ENCODE measurements around the gene MED26. TPM values are rescaled to one million over a fixed set of nuclear protein-coding genes. Genes with fewer than 3 reads are reported as not detected.

Gene MED26
- total RNA-seq, 1 donor from 2014 or later, result 15.0 TPM

DNA sequence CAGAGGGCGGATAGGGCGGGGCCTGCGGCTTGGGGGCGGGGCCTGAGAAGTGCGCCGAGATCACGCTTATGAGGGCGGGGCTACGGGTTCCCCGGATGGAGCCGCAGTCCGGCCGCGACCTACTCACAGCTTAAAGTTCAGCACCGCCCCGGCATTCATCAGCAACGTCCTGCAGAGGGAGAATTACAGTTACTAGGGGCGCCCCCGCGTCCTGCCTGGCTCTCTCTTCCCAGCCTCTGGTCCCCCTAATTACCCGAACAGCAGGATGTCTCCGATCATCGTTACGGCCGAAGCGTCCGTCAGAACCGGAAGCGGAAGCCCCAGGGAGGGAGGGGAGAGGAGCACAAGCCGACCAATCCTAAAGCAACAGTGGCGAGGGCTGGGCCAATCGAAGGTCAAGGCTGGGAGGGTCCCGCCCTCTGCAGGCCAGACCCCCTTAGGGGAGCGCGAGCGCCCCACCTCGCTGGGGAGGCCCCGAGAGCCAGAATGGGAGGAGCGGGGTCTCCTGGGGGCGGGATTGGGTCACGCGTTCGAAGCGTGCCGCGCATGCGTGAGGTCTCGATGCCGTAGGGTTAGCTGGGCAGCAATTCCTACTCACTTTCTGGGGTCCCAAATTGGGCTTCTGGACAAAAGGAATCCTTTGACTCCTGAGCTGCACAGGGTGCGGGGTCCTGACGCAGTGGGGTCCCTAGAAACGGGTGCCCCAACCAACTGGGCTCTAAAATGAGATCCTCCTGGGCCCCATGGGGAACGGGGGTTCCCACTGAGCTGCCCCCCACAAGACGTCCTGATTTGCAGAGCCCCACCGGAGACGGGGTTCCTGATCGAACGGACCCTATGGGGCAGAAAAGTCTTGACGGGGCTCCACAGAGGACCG lies 32.1 kb upstream of the MED26 start, which contains the start of gene SMIM7:
TSS of gene SMIM7 (minus strand) at position 313 of the 877 bp plus-strand sequence. CDS start at position 279, 34 bp downstream.
- Mint-ChIP-seq H3K9me3 (ENCODE audit: unreplicated experiment) (no peaks in the 10 kb centered on the region), H3K36me3 (ENCODE audit: low read depth, unreplicated experiment) (peaks cover 8% of the 10 kb centered on the region), H3K4me3 (ENCODE audit: unreplicated experiment) (peak within 1 kb of the TSS; percentile 96), H3K4me1 (ENCODE audit: low read depth, unreplicated experiment) (peaks cover 8% of the 10 kb centered on the region), H3K27ac (ENCODE audit: unreplicated experiment) (peak within 1 kb of the TSS; percentile 94), H3K27me3 (ENCODE audit: low read depth, unreplicated experiment) (no peaks in the 10 kb centered on the region)
- H3K4me1 ChIP-seq (ENCODE audit: insufficient read depth, low read length), result peaks cover 17% of the 10 kb centered on the region
- H3K79me2 ChIP-seq (ENCODE audit: insufficient read depth, low read length), result peaks cover 41% of the 10 kb centered on the region
- peak within 1 kb of the TSS; percentile 100 for H3K4me2 ChIP-seq (ENCODE audit: low read length)
- H3K9me3 ChIP-seq (ENCODE audit: insufficient read depth, low read depth, low read length), result no peaks in the 10 kb centered on the region
- peak; percentile 95 for DNase-seq (ENCODE audit: low read depth)
- H3K9ac ChIP-seq (ENCODE audit: low read length), result peak within 1 kb of the TSS; percentile 89
- H2AFZ ChIP-seq (ENCODE audit: low read depth, low read length), result peak within 1 kb of the TSS; percentile 98
- TF ChIP-seq, protein P1, sequence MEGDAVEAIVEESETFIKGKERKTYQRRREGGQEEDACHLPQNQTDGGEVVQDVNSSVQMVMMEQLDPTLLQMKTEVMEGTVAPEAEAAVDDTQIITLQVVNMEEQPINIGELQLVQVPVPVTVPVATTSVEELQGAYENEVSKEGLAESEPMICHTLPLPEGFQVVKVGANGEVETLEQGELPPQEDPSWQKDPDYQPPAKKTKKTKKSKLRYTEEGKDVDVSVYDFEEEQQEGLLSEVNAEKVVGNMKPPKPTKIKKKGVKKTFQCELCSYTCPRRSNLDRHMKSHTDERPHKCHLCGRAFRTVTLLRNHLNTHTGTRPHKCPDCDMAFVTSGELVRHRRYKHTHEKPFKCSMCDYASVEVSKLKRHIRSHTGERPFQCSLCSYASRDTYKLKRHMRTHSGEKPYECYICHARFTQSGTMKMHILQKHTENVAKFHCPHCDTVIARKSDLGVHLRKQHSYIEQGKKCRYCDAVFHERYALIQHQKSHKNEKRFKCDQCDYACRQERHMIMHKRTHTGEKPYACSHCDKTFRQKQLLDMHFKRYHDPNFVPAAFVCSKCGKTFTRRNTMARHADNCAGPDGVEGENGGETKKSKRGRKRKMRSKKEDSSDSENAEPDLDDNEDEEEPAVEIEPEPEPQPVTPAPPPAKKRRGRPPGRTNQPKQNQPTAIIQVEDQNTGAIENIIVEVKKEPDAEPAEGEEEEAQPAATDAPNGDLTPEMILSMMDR (IDR thresholded peaks at IDR 0.05; ENCODE audit: insufficient read depth, low read depth, low read length), result no peak
- no peak for TF ChIP-seq EZH2 (IDR thresholded peaks at IDR 0.05; ENCODE audit: insufficient read depth, low read length)
- peaks cover 43% of the 10 kb centered on the region for H4K20me1 ChIP-seq (ENCODE audit: insufficient read depth, low read length)
- peak within 1 kb of the TSS; percentile 82 for H3K4me3 ChIP-seq (ENCODE audit: insufficient read depth, low read depth, low read length)
- peak within 1 kb of the TSS; percentile 89 for H3K27ac ChIP-seq (ENCODE audit: low read depth, low read length)
- FAIRE-seq, result peak; percentile 83
- H3K27me3 ChIP-seq (ENCODE audit: insufficient read depth, low read length), result no peaks in the 10 kb centered on the region
- H3K36me3 ChIP-seq (ENCODE audit: insufficient read depth, low read length), result peaks cover 11% of the 10 kb centered on the region

GRCh38 chr19:16659464-16659831 lies 31.4 kb upstream of the MED26 start:
- Histone ChIP-seq H3K36me3 (ENCODE audit: insufficient read depth, low read length) (peaks cover 15% of the 10 kb centered on the region), H3K4me1 (ENCODE audit: insufficient read depth, low read length) (peaks cover 17% of the 10 kb centered on the region), H3K27me3 (ENCODE audit: insufficient read depth, low read length) (no peaks in the 10 kb centered on the region), H3K4me2 (ENCODE audit: low read length) (peak overlapping the region; percentile 100), H3K9me3 (ENCODE audit: insufficient read depth, low read depth, low read length) (no peaks in the 10 kb centered on the region), H3K9ac (ENCODE audit: low read length) (peak overlapping the region; percentile 89), H3K27ac (ENCODE audit: low read depth, low read length) (peak overlapping the region; percentile 89), H4K20me1 (ENCODE audit: insufficient read depth, low read length) (peaks cover 48% of the 10 kb centered on the region), H2AFZ (ENCODE audit: low read depth, low read length) (peak overlapping the region; percentile 59), H3K79me2 (ENCODE audit: insufficient read depth, low read length) (peaks cover 44% of the 10 kb centered on the region), H3K4me3 (ENCODE audit: insufficient read depth, low read depth, low read length) (peak overlapping the region; percentile 82)
- FAIRE-seq (no peak), DNase-seq (ENCODE audit: low read depth) (no peak)
- Mint-ChIP-seq H3K27me3 (ENCODE audit: low read depth, unreplicated experiment) (no peaks in the 10 kb centered on the region), H3K27ac (ENCODE audit: unreplicated experiment) (peak overlapping the region; percentile 94), H3K9me3 (ENCODE audit: unreplicated experiment) (no peaks in the 10 kb centered on the region), H3K4me3 (ENCODE audit: unreplicated experiment) (peak overlapping the region; percentile 96), H3K36me3 (ENCODE audit: low read depth, unreplicated experiment) (peaks cover 8% of the 10 kb centered on the region), H3K4me1 (ENCODE audit: low read depth, unreplicated experiment) (peaks cover 8% of the 10 kb centered on the region)
- no peak for TF ChIP-seq EZH2 (IDR thresholded peaks at IDR 0.05; ENCODE audit: insufficient read depth, low read length)
- TF ChIP-seq, protein P1 (IDR thresholded peaks at IDR 0.05; ENCODE audit: insufficient read depth, low read depth, low read length), result no peak
